ENCODE results near the gene TM4SF20.

- TF ChIP-seq, protein P1, sequence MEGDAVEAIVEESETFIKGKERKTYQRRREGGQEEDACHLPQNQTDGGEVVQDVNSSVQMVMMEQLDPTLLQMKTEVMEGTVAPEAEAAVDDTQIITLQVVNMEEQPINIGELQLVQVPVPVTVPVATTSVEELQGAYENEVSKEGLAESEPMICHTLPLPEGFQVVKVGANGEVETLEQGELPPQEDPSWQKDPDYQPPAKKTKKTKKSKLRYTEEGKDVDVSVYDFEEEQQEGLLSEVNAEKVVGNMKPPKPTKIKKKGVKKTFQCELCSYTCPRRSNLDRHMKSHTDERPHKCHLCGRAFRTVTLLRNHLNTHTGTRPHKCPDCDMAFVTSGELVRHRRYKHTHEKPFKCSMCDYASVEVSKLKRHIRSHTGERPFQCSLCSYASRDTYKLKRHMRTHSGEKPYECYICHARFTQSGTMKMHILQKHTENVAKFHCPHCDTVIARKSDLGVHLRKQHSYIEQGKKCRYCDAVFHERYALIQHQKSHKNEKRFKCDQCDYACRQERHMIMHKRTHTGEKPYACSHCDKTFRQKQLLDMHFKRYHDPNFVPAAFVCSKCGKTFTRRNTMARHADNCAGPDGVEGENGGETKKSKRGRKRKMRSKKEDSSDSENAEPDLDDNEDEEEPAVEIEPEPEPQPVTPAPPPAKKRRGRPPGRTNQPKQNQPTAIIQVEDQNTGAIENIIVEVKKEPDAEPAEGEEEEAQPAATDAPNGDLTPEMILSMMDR (IDR thresholded peaks at IDR 0.05; ENCODE audit: insufficient read depth, low read length) = no peak
- no peak for TF ChIP-seq POLR2AphosphoS5 (IDR thresholded peaks at IDR 0.05; ENCODE audit: low read depth)
- TF ChIP-seq, protein P2, sequence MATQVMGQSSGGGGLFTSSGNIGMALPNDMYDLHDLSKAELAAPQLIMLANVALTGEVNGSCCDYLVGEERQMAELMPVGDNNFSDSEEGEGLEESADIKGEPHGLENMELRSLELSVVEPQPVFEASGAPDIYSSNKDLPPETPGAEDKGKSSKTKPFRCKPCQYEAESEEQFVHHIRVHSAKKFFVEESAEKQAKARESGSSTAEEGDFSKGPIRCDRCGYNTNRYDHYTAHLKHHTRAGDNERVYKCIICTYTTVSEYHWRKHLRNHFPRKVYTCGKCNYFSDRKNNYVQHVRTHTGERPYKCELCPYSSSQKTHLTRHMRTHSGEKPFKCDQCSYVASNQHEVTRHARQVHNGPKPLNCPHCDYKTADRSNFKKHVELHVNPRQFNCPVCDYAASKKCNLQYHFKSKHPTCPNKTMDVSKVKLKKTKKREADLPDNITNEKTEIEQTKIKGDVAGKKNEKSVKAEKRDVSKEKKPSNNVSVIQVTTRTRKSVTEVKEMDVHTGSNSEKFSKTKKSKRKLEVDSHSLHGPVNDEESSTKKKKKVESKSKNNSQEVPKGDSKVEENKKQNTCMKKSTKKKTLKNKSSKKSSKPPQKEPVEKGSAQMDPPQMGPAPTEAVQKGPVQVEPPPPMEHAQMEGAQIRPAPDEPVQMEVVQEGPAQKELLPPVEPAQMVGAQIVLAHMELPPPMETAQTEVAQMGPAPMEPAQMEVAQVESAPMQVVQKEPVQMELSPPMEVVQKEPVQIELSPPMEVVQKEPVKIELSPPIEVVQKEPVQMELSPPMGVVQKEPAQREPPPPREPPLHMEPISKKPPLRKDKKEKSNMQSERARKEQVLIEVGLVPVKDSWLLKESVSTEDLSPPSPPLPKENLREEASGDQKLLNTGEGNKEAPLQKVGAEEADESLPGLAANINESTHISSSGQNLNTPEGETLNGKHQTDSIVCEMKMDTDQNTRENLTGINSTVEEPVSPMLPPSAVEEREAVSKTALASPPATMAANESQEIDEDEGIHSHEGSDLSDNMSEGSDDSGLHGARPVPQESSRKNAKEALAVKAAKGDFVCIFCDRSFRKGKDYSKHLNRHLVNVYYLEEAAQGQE (IDR thresholded peaks at IDR 0.05; ENCODE audit: insufficient replicate concordance, low read depth) = no peak
These were observed 10.6 kb upstream of the TM4SF20 start for GRCh38 chr2:227389661-227390060.
